GM12878 (cell line): ENCODE results near the gene SP110. TPM values are rescaled to one million over a fixed set of nuclear protein-coding genes. Genes with fewer than 3 reads are reported as not detected.

Source experiments
- ATAC-seq: fragments of 200-7000 bp; cut with Tn5 transposase; 3 replicates; pipeline ENCODE4 v1.9.1; 2020; ENCODE audit warnings: mild to moderate bottlenecking, moderate library complexity
- BruUV-seq: library from RNA; stranded (reverse); fragments of 400-500 nt; replicated peaks from 2 replicates; lab custom pipeline; 2021; lab: Mats Ljungman, UMichigan
- CTCF ChIA-PET: fragments of 300-600 bp; sonication (Branson Sonifier 250); formaldehyde crosslinking; extraction: SDS; loops from one replicate; lab custom pipeline; 2021; ENCODE audit warnings: inconsistent platforms; lab: Yijun Ruan, JAX
- POLR2A ChIA-PET: fragments of 350-600 bp; formaldehyde crosslinking; extraction: SDS; loops from one replicate; lab custom pipeline; 2021; ENCODE audit warnings: inconsistent platforms; lab: Charles Lee
- RAD21 ChIA-PET: fragments of 300-600 bp; sonication (Branson Sonifier 250); formaldehyde crosslinking; loops from one replicate; lab custom pipeline; 2023; ENCODE audit warnings: antibody characterized with exemption; ENCODE audit not compliant: unreplicated experiment; lab: Charles Lee
- SMC1A ChIA-PET: fragments of 300-600 bp; sonication (Branson Sonifier 250); formaldehyde crosslinking; loops from one replicate; lab custom pipeline; 2023; ENCODE audit not compliant: unreplicated experiment, uncharacterized antibody; lab: Charles Lee
- DNase-seq: peaks from one replicate; pipeline ENCODE4 v3.0.0-alpha.2; 2011; ENCODE audit warnings: low read depth, low spot score
- FAIRE-seq: peaks from 3 replicates; lab custom pipeline; 2011; peaks lifted over from hg19 to GRCh38; lab: Jason Lieb, UNC
- H2AFZ ChIP-seq: 2 replicates; pipeline ENCODE4 v1.6.0; 2011; ENCODE audit warnings: low read depth, low read length, control low read depth; ENCODE audit not compliant: control insufficient read depth
- H3K27ac ChIP-seq: 2 replicates; pipeline ENCODE4 v1.5.1; 2011; ENCODE audit warnings: control low read depth; ENCODE audit not compliant: control insufficient read depth, insufficient read depth
- H3K27me3 ChIP-seq, 2 experiments: replicated peaks in 1 of 2; 2 replicates each; pipeline versions ENCODE4 v1.6.0 to v1.6.1; 2011; ENCODE audit warnings: low read length in 1 of 2; ENCODE audit not compliant: control insufficient read depth in 2 of 2, insufficient read depth in 2 of 2
- H3K36me3 ChIP-seq, 2 experiments: 2 replicates each; pipeline ENCODE4 v1.5.1; 2011; ENCODE audit warnings: low read length in 1 of 2; ENCODE audit not compliant: control insufficient read depth in 2 of 2, insufficient read depth in 2 of 2
- H3K4me1 ChIP-seq: 2 replicates; pipeline ENCODE4 v1.6.1; 2011; ENCODE audit warnings: mild to moderate bottlenecking, low read length, moderate library complexity, mixed read lengths; ENCODE audit not compliant: control insufficient read depth, insufficient read depth
- H3K4me2 ChIP-seq: 2 replicates; pipeline ENCODE4 v1.6.0; 2011; ENCODE audit warnings: control low read depth; ENCODE audit not compliant: control insufficient read depth, insufficient read depth
- H3K4me3 ChIP-seq: fragments of 200-600 bp; sonication (generic); 2 replicates; pipeline ENCODE4 v1.5.1; 2016
- H3K79me2 ChIP-seq: 2 replicates; pipeline ENCODE4 v1.6.0; 2011; ENCODE audit warnings: low read length; ENCODE audit not compliant: control insufficient read depth, insufficient read depth
- H3K9ac ChIP-seq: 2 replicates; pipeline ENCODE4 v1.8.0; 2011; ENCODE audit warnings: low read length, control low read depth, mixed read lengths; ENCODE audit not compliant: control insufficient read depth, insufficient read depth
- H3K9me3 ChIP-seq: replicated peaks from 3 replicates; pipeline ENCODE4 v1.5.1; 2011; ENCODE audit warnings: mild to moderate bottlenecking, low read length; ENCODE audit not compliant: control insufficient read depth, insufficient read depth
- H4K20me1 ChIP-seq: 2 replicates; pipeline ENCODE4 v1.6.0; 2011; ENCODE audit not compliant: control insufficient read depth, insufficient read depth
- CHD4 ChIP-seq: fragments of 200-600 bp; sonication (generic); IDR thresholded peaks from 2 replicates; pipeline ENCODE4 v1.6.1; 2016; ENCODE audit warnings: mild to moderate bottlenecking
- IKZF1 ChIP-seq: fragments of 450-650 bp; conservative IDR thresholded peaks from 2 replicates; pipeline ENCODE4 v1.6.1; 2017; ENCODE audit warnings: antibody characterized with exemption, mild to moderate bottlenecking
- JUND ChIP-seq: IDR thresholded peaks from 2 replicates; pipeline ENCODE4 v1.6.1; 2012; ENCODE audit warnings: low read depth, mild to moderate bottlenecking, low read length, improper control_type of control experiment, moderate library complexity
- LARP7 ChIP-seq: fragments of 450-650 bp; IDR thresholded peaks from 2 replicates; pipeline ENCODE4 v1.6.1; 2017; ENCODE audit warnings: mild to moderate bottlenecking
- MEF2A ChIP-seq: IDR thresholded peaks from 2 replicates; pipeline ENCODE4 v1.6.1; 2011; ENCODE audit warnings: low read depth, mild to moderate bottlenecking, low read length, moderate library complexity; ENCODE audit not compliant: insufficient read depth
- MEF2B ChIP-seq: fragments of 450-650 bp; IDR thresholded peaks from 2 replicates; pipeline ENCODE4 v1.6.1; 2018; ENCODE audit warnings: mild to moderate bottlenecking, moderate library complexity; ENCODE audit not compliant: partially characterized antibody, poor library complexity, severe bottlenecking
- MTA3 ChIP-seq: IDR thresholded peaks from 2 replicates; pipeline ENCODE4 v1.6.1; 2012; ENCODE audit warnings: low read length, inconsistent platforms, borderline replicate concordance
- NR2C2 ChIP-seq: IDR thresholded peaks from 2 replicates; pipeline ENCODE4 v1.6.1; 2011; ENCODE audit warnings: borderline replicate concordance, low read depth; ENCODE audit not compliant: control insufficient read depth, insufficient read length
- POLR2A ChIP-seq: IDR thresholded peaks from 2 replicates; pipeline ENCODE4 v1.6.1; 2011; ENCODE audit warnings: low read depth, mild to moderate bottlenecking, low read length
- SREBF1 ChIP-seq: IDR thresholded peaks from 2 replicates; pipeline ENCODE4 v1.6.1; 2012; ENCODE audit warnings: mild to moderate bottlenecking, low read length
- STAT1 ChIP-seq: fragments of 450-650 bp; conservative IDR thresholded peaks from 2 replicates; pipeline ENCODE4 v1.6.1; 2014; ENCODE audit warnings: antibody characterized with exemption, mild to moderate bottlenecking
- STAT3 ChIP-seq: IDR thresholded peaks from 2 replicates; pipeline ENCODE4 v1.6.1; 2011; ENCODE audit warnings: low read depth, low read length, improper control_type of control experiment
- ZNF207 ChIP-seq: fragments of 450-650 bp; IDR thresholded peaks from 2 replicates; pipeline ENCODE4 v1.6.1; 2014; ENCODE audit warnings: antibody characterized with exemption, mild to moderate bottlenecking, borderline replicate concordance
- WGBS: methylation state at CpG from one replicate; pipeline ENCODE4 v1.1.6; 2016; ENCODE audit warnings: low lambda C conversion rate; ENCODE audit not compliant: insufficient replicate concordance, insufficient coverage; ENCODE audit errors: missing lambda C conversion rate; 5-methylcytosine and 5-hydroxymethylcytosine counted together
- in situ Hi-C: fragments of 300-500 bp; cut with MboI; formaldehyde crosslinking; loops from 9 replicates; pipeline ENCODE4 v1.14.3; 2018; ENCODE audit warnings: mixed read lengths
- intact Hi-C: fragments of 100-400 bp; cut with micrococcal nuclease; formaldehyde crosslinking; loops from one replicate; pipeline ENCODE4 v1.14.2; 2022; ENCODE audit not compliant: unreplicated experiment
- polyA plus RNA-seq, 11 experiments: library from polyadenylated mRNA; depleted of rRNA in 4 of 11; unstranded in 6 of 11; stranded (reverse) in 5 of 11; fragments of >200 nt; fragmentation: Nextera tagmentation in 4 of 11; fragmentation: Illumina TruSeq in 1 of 11; extraction: Ambion mirVana in 4 of 11; extraction: Trizol in 1 of 11; gene quantifications; 1 replicate in 1 of 11; 2 replicates in 10 of 11; pipeline versions ENCODE4 v1.2.1 to v1.2.3, GENCODE V29; 2011 to 2016; ENCODE audit warnings: inconsistent platforms in 2 of 11, missing spikeins in 2 of 11, low read depth in 1 of 11
- total RNA-seq, 4 experiments: library from RNA; depleted of rRNA in 3 of 4; stranded (reverse); fragments of >200 nt in 3 of 4; fragmentation: Illumina TruSeq in 1 of 4; extraction: Trizol in 1 of 4; gene quantifications; 2 replicates each; pipeline versions ENCODE4 v1.2.1 to v1.2.3, GENCODE V29; 2013 to 2021
- TF ChIP-seq, protein P1 (sequence below), 3 experiments: IDR thresholded peaks in 2 of 3; conservative IDR thresholded peaks in 1 of 3; 2 replicates each; pipeline ENCODE4 v1.5.1; 2011; ENCODE audit warnings: low read depth in 3 of 3, low read length in 3 of 3, mild to moderate bottlenecking in 3 of 3, control low read depth in 2 of 3, moderate library complexity in 2 of 3, inconsistent platforms in 1 of 3, mixed read lengths in 1 of 3; ENCODE audit not compliant: control insufficient read depth in 2 of 3, insufficient read depth in 1 of 3; ENCODE audit errors: extremely low read depth in 1 of 3
- TF ChIP-seq, protein P2 (sequence below): fragments of 450-650 bp; IDR thresholded peaks from 2 replicates; pipeline ENCODE4 v1.6.1; 2018; ENCODE audit warnings: borderline replicate concordance, mild to moderate bottlenecking; ENCODE audit not compliant: partially characterized antibody
- TF ChIP-seq, protein P3 (sequence below): IDR thresholded peaks from 2 replicates; pipeline ENCODE4 v1.6.1; 2012; ENCODE audit warnings: low read depth, low read length, improper control_type of control experiment
- TF ChIP-seq, protein P4 (sequence below): fragments of 150-350 bp; IDR thresholded peaks from 2 replicates; pipeline ENCODE4 v1.6.1; 2016; ENCODE audit warnings: low read depth, low read length

SP110 gene
- total and polyA plus RNA-seq, 10 of the 15 experiments (the other 5 are each of a cell fraction or from before 2014, with no cell fraction given) = 81.2 to 149 (median 100) TPM

DNA sequence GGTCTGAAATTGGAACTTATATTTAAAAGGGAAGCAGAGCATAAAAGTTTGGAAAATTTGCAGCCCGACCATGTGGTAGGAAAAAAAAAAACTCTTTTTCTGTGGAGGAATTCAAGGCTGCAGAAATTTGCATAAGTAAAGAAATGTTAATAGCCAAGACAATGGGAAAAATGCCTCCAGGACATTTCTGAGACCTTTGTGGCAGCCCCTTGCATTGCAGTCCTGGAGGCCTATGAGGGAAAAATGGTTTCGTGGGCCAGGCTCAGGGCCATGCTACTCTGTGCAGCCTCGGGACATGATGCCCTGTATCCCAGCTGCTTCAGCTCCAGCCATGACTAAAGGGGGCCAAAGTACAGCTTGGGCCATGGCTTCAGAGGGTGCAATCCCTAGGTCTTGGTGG, 79.1 kb downstream of the SP110 start:
- ChIA-PET RAD21 (no interaction called here), SMC1A (no interaction called here), POLR2A (no interaction called here), CTCF (interaction anchor here (1.4 kb wide), 1 partner anchor 19 kb away, joined by 3 read pairs; no protein-coding TSS in a partner anchor)
- no TSS peak for BruUV-seq
- Histone ChIP-seq H2AFZ (no peak overlapping the region), H3K36me3 (no peaks in the 10 kb centered on the region), H4K20me1 (no peaks in the 10 kb centered on the region), H3K4me3 (no peak overlapping the region), H3K9me3 (no peaks in the 10 kb centered on the region; the same call in 2 of the 3 replicates)
- intact Hi-C loops (no loop called here), in situ Hi-C loops (no loop called here)
- DNase-seq (no peak), FAIRE-seq (no peak), ATAC-seq (no peak)
- 22% methylated on average over 3 of the region's 3 CpGs for WGBS
- TF ChIP-seq MTA3 (no peak), CHD4 (no peak), SREBF1 (no peak), ZNF207 (no peak), MEF2A (no peak), POLR2A (no peak), LARP7 (no peak), IKZF1 (no peak), STAT1 (no peak), MEF2B (no peak), STAT3 (no peak), NR2C2 (no peak), JUND (no peak)
- TF ChIP-seq, protein P1, sequence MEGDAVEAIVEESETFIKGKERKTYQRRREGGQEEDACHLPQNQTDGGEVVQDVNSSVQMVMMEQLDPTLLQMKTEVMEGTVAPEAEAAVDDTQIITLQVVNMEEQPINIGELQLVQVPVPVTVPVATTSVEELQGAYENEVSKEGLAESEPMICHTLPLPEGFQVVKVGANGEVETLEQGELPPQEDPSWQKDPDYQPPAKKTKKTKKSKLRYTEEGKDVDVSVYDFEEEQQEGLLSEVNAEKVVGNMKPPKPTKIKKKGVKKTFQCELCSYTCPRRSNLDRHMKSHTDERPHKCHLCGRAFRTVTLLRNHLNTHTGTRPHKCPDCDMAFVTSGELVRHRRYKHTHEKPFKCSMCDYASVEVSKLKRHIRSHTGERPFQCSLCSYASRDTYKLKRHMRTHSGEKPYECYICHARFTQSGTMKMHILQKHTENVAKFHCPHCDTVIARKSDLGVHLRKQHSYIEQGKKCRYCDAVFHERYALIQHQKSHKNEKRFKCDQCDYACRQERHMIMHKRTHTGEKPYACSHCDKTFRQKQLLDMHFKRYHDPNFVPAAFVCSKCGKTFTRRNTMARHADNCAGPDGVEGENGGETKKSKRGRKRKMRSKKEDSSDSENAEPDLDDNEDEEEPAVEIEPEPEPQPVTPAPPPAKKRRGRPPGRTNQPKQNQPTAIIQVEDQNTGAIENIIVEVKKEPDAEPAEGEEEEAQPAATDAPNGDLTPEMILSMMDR (IDR thresholded peaks at IDR 0.05 in 2 of 3, conservative IDR thresholded peaks at IDR 0.05 in 1 of 3; ENCODE audit: control insufficient read depth in 2 of 3, extremely low read depth in 1 of 3, insufficient read depth in 1 of 3, low read depth in 3 of 3, low read length in 3 of 3) = no peak
- TF ChIP-seq, protein P2, sequence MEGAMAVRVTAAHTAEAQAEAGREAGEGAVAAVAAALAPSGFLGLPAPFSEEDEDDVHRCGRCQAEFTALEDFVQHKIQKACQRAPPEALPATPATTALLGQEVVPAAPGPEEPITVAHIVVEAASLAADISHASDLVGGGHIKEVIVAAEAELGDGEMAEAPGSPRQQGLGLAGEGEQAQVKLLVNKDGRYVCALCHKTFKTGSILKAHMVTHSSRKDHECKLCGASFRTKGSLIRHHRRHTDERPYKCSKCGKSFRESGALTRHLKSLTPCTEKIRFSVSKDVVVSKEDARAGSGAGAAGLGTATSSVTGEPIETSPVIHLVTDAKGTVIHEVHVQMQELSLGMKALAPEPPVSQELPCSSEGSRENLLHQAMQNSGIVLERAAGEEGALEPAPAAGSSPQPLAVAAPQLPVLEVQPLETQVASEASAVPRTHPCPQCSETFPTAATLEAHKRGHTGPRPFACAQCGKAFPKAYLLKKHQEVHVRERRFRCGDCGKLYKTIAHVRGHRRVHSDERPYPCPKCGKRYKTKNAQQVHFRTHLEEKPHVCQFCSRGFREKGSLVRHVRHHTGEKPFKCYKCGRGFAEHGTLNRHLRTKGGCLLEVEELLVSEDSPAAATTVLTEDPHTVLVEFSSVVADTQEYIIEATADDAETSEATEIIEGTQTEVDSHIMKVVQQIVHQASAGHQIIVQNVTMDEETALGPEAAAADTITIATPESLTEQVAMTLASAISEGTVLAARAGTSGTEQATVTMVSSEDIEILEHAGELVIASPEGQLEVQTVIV = no peak
- TF ChIP-seq, protein P3, sequence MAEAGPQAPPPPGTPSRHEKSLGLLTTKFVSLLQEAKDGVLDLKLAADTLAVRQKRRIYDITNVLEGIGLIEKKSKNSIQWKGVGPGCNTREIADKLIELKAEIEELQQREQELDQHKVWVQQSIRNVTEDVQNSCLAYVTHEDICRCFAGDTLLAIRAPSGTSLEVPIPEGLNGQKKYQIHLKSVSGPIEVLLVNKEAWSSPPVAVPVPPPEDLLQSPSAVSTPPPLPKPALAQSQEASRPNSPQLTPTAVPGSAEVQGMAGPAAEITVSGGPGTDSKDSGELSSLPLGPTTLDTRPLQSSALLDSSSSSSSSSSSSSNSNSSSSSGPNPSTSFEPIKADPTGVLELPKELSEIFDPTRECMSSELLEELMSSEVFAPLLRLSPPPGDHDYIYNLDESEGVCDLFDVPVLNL = no peak
- TF ChIP-seq, protein P4, sequence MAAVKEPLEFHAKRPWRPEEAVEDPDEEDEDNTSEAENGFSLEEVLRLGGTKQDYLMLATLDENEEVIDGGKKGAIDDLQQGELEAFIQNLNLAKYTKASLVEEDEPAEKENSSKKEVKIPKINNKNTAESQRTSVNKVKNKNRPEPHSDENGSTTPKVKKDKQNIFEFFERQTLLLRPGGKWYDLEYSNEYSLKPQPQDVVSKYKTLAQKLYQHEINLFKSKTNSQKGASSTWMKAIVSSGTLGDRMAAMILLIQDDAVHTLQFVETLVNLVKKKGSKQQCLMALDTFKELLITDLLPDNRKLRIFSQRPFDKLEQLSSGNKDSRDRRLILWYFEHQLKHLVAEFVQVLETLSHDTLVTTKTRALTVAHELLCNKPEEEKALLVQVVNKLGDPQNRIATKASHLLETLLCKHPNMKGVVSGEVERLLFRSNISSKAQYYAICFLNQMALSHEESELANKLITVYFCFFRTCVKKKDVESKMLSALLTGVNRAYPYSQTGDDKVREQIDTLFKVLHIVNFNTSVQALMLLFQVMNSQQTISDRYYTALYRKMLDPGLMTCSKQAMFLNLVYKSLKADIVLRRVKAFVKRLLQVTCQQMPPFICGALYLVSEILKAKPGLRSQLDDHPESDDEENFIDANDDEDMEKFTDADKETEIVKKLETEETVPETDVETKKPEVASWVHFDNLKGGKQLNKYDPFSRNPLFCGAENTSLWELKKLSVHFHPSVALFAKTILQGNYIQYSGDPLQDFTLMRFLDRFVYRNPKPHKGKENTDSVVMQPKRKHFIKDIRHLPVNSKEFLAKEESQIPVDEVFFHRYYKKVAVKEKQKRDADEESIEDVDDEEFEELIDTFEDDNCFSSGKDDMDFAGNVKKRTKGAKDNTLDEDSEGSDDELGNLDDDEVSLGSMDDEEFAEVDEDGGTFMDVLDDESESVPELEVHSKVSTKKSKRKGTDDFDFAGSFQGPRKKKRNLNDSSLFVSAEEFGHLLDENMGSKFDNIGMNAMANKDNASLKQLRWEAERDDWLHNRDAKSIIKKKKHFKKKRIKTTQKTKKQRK = no peak
- TF ChIP-seq, all 136 proteins: peak for 0
- Histone ChIP-seq H3K4me1 (no peaks in the 10 kb centered on the region), H3K27ac (no peak overlapping the region), H3K27me3 (no peaks in the 10 kb centered on the region), H3K9ac (no peak overlapping the region), H3K4me2 (no peak overlapping the region), H3K79me2 (no peaks in the 10 kb centered on the region)
